ENCODE measurements around the gene PJVK. TPM values are rescaled to one million over a fixed set of nuclear protein-coding genes. Genes with fewer than 3 reads are reported as not detected.
A peak's percentile ranks its signal among the peaks of the same experiment; 100 is the strongest.

The PJVK gene
- total RNA-seq, 2 experiments from 2014 or later: 2.8 to 3.4 TPM

DNA sequence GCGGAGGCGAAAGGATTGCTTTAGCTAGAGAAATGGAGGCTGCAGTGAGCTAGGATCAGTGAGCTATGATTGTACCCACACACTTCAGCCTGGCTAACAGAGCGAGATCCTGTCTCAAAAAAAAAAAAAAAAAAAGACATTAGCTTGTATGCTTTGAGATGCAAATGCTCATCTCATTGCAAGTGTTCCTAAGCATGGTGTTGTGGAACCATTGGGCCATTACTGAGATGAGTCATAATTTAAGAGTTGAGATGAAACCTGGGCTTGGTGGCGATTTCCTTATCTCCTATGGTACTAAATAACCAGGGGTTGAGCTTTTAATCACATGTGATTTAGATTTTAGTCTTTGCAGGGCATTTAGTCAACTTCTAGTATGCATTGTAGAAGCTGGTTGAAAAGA lies 31.3 kb downstream of the PJVK start:
- no peak overlapping the region for H3K27ac Mint-ChIP-seq

DNA sequence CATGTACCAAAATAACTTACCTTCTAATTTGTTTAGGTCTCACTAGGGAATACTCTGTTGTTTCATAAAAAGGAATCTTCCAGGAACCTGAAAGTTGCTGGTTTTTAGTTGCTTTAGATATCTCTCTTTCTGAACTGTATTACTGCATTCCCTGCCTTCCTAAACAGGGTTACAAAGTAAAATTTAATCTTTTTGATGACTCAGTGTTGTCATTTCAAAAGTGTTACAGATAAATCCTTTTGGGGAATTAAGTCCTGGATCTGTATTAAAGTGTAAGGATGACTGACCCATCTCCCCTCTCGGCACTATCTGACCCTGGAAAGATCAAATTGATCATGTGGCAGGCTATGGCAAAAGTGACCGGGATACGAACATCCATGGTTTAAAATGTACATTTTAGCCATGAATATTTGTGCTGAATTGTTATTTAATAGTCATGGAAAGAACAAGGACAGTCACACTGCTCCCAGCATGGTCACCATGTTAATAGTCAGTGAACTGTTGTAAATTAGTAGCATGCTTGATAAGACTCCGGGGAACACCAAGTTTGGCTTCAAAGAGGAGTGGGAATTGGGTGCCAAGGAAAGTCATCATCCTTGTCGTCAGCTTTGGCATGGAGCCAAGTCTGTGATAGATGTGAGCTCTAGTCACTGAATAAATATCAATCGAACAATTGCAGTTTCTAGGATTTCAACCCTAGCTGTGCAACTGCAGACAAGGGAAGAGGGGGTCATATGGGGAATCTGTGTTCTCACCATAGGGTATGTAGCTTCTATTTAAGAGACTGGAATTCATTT lies 33.3 kb downstream of the PJVK start:
- DNase-seq: no peak
- Mint-ChIP-seq H3K27ac (no peak overlapping the region), H3K9me3 (no peaks in the 10 kb centered on the region), H3K27me3 (no peaks in the 10 kb centered on the region), H3K36me3 (peaks cover 17% of the 10 kb centered on the region), H3K4me3 (no peak overlapping the region), H3K4me1 (peaks cover 38% of the 10 kb centered on the region)

More for the DNA sequence above, 31.3 kb downstream of the PJVK start:
- H3K36me3 Mint-ChIP-seq: peaks cover 15% of the 10 kb centered on the region
- H3K9me3 Mint-ChIP-seq: no peaks in the 10 kb centered on the region
- H3K27me3 Mint-ChIP-seq: no peaks in the 10 kb centered on the region
- peaks cover 40% of the 10 kb centered on the region for H3K4me1 Mint-ChIP-seq
- no peak for DNase-seq
- H3K4me3 Mint-ChIP-seq: peak overlapping the region; percentile 87

DNA sequence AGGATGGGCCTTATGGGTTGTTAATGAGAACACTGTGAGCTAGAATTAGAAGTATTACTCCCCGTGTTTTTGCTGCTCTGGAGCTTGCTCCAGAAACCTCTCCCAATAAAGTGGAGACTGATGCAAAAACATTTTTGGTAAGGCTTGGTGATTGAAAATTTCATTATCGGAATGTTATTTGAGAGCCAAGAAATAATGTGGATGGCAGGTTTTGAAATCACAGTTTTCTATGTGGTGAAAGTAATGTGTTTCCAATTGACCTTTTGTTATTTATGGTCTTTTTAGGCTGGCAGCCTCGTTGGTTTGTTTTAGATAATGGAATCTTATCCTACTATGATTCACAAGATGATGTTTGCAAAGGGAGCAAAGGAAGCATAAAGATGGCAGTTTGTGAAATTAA lies 34.2 kb downstream of the PJVK start:
- no peaks in the 10 kb centered on the region for H3K27me3 Mint-ChIP-seq
- H3K27ac Mint-ChIP-seq: no peak overlapping the region
- H3K9me3 Mint-ChIP-seq: no peaks in the 10 kb centered on the region
- no peak for DNase-seq
- no peak overlapping the region for H3K4me3 Mint-ChIP-seq
- H3K4me1 Mint-ChIP-seq: peaks cover 37% of the 10 kb centered on the region
- peaks cover 22% of the 10 kb centered on the region for H3K36me3 Mint-ChIP-seq

DNA sequence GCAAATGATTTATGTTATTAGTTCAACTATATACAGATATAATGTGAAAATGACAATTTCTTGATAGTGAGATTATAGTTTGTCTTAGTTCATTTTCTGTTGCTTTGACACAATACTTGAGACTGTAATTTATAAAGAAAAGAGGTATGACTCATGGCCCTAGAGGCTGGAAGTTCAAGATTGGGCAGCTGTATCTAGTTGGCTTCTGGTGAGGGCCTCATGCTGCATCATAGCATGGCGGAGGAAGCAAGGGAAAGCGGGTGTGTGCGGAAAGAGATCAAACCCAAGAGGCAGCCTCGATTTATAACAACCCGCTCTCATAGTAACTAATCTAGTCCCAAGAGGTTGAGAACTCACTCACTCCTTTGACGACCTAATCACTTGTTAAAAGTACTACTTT lies 40.4 kb downstream of the PJVK start:
- Mint-ChIP-seq H3K27me3 (no peaks in the 10 kb centered on the region), H3K27ac (no peak overlapping the region), H3K4me3 (no peak overlapping the region), H3K4me1 (peaks cover 10% of the 10 kb centered on the region), H3K36me3 (peaks cover 38% of the 10 kb centered on the region), H3K9me3 (no peaks in the 10 kb centered on the region)
- DNase-seq: no peak

DNA sequence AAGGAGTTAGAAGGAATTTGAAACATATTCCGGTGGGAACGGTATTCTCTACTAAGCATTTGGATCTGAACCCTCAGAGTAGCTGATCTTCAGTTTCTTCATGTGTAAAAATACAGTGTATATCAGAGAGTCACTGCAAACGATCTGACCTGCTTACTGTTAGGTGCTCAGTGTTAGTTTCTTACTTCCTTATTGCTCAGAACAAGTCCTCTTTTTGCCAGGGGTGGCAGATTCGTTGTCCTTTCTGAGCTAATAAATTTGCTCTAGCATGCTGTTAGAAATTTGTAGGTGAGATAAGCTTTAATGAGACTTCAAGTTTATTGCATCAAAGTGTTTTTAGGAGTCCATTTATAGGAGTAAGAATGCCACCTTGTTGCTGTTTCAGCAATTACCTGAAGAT lies 44.9 kb downstream of the PJVK start:
- no peak overlapping the region for H3K4me3 Mint-ChIP-seq
- no peaks in the 10 kb centered on the region for H3K9me3 Mint-ChIP-seq
- H3K27ac Mint-ChIP-seq: no peak overlapping the region
- H3K36me3 Mint-ChIP-seq: peaks cover 32% of the 10 kb centered on the region
- H3K4me1 Mint-ChIP-seq: peaks cover 1% of the 10 kb centered on the region
- no peak for DNase-seq
- no peaks in the 10 kb centered on the region for H3K27me3 Mint-ChIP-seq

DNA sequence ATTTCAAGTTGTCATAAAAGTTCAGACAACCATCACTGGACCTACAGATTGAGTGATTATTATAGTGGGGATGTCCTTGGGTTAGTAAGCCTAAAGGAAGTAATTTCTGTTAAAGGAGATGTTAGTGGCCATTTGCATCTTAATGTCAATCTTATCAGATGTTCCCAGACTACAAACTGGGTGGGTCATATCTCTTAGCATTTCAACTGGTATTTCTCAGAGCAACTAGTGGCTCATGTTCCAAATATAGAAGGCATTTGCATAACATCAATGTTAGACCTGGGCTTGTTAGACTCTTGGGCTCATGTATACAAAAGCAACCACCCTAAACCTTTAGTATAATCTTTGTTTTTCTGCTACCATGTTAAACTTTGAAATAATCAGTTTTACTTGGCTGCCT lies 47.0 kb downstream of the PJVK start:
- no peak for DNase-seq
- H3K27me3 Mint-ChIP-seq: no peaks in the 10 kb centered on the region
- H3K36me3 Mint-ChIP-seq: peaks cover 32% of the 10 kb centered on the region
- H3K27ac Mint-ChIP-seq: no peak overlapping the region
- no peak overlapping the region for H3K4me3 Mint-ChIP-seq
- H3K4me1 Mint-ChIP-seq: no peaks in the 10 kb centered on the region
- H3K9me3 Mint-ChIP-seq: no peaks in the 10 kb centered on the region

DNA sequence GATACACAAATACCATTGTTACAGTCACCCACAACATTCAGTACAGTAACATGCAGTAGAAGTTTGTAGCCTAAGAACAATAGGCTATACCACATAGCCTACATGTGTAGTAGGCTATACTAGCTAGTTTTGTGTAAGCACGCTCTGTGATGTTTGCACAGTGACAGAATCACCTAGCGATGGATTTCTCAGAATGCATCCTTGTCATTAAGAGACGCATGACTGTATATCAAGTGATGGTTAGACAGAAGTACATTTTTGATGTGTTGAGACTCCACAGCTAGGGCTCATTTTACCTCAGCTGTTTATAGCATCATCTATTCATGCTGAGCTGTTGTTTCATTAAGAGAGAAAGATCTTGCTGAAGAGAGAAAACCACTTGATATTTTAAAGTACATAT lies 48.5 kb downstream of the PJVK start:
- H3K36me3 Mint-ChIP-seq: peaks cover 24% of the 10 kb centered on the region
- H3K4me3 Mint-ChIP-seq: no peak overlapping the region
- no peaks in the 10 kb centered on the region for H3K9me3 Mint-ChIP-seq

DNA sequence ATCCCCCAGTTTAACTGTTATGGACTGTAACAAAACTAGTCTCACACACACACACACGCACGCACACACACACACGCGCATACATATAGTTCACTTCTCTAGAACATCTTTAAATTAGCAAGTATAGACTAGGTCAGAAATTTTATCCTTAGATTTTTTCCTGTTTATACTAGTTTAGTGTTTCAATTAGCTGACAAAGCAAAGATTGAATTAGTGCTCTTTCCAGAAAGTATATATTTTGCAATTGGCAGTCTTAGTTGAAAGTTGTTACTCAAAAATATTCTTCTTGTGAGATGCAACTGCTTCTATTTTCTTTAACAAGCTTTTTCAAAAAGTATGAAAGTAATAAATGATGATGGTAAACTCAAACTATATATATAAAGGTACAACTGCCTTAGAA lies 51.6 kb downstream of the PJVK start:
- H3K9me3 Mint-ChIP-seq: no peaks in the 10 kb centered on the region
- no peak overlapping the region for H3K4me3 Mint-ChIP-seq
- no peak overlapping the region for H3K27ac Mint-ChIP-seq
- no peaks in the 10 kb centered on the region for H3K27me3 Mint-ChIP-seq
- H3K36me3 Mint-ChIP-seq: peaks cover 13% of the 10 kb centered on the region
- peaks cover under 1% of the 10 kb centered on the region for H3K4me1 Mint-ChIP-seq
- no peak for DNase-seq

More for the DNA sequence above, 48.5 kb downstream of the PJVK start:
- no peak overlapping the region for H3K27ac Mint-ChIP-seq
- DNase-seq: no peak
- H3K27me3 Mint-ChIP-seq: no peaks in the 10 kb centered on the region
- H3K4me1 Mint-ChIP-seq: no peaks in the 10 kb centered on the region

DNA sequence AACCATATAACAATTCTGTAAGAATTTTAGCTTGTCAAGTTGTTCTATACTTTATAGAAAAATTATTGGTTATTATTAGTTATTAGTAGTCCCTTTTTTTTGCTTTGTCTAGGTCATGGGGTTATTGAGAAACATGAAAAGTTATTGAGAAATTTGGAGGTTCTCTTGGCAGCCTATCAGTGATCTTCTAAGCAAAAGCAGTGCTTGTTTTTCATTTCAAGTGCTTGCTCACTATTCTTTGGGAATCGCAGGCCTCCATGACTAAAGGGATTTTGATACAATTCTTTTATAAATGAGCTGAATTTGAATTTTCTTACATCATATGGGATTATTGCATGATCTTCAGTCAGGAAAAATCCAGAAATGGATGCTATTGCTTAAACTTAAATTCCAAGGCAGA lies 54.9 kb downstream of the PJVK start:
- Mint-ChIP-seq H3K27ac (no peak overlapping the region), H3K4me3 (no peak overlapping the region), H3K9me3 (no peaks in the 10 kb centered on the region), H3K36me3 (peaks cover 7% of the 10 kb centered on the region), H3K27me3 (no peaks in the 10 kb centered on the region), H3K4me1 (peaks cover 2% of the 10 kb centered on the region)
- DNase-seq: no peak

DNA sequence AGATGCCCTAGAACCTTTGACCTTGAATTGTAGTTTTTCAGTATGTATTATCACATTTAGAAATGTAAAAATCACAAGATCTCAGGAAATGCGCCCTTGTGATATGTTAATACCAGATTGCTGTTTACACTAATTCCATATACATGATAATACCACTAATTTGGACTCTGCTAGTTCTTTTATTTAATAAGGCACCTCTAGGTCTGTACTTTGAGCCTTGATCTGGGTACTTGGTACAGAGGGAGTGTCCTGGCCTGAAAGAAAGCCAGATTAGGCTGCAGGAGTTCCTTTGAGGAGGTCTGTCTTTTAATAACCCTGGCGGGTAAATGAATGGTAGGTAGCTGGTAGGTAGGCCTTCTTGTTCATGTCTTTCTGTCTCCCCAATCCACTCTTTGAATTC lies 55.3 kb downstream of the PJVK start:
- H3K4me3 Mint-ChIP-seq: no peak overlapping the region
- peaks cover 7% of the 10 kb centered on the region for H3K36me3 Mint-ChIP-seq
- no peaks in the 10 kb centered on the region for H3K27me3 Mint-ChIP-seq
- H3K4me1 Mint-ChIP-seq: peaks cover 2% of the 10 kb centered on the region
- H3K9me3 Mint-ChIP-seq: no peaks in the 10 kb centered on the region
- no peak for DNase-seq
- no peak overlapping the region for H3K27ac Mint-ChIP-seq

DNA sequence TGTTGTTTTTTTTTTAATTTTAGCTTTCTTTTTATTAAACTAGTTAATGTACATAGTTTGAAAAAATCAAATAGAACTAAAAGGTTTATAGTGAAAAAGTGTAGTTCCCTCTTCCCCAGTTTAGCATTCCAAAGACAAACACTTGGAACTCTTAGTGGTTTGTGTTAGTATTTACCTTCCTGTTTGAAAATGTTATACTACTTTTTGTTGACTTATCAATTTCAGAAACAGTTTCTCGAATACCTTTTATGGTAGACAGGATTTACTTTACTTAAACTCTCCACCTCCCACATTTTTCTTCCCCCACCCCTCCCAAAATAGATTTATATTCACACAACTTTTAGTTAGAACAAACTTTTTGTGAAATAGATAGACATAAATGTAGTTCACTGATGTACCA lies 55.8 kb downstream of the PJVK start:
- Mint-ChIP-seq H3K27me3 (no peaks in the 10 kb centered on the region), H3K9me3 (no peaks in the 10 kb centered on the region)

DNA sequence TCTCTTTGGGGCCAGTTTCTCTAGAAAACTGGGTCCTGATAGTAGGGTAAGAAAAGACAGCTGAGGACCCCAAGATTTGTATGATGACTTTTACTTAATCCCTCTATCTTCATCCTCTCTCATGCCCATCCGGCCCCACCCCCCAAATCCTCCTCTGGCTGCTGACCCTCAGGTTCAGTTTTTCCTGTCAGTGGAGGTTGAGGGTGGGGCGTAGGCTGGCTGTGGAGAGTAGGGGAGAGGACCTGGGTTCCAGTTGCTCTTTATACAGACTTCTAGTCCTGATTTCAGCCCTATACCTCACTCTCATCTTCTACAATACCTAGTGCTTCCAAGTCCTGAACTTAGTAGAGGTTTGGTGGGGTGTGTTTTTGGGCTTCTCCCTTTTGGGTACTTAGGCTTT lies 57.5 kb downstream of the PJVK start:
- H3K4me3 Mint-ChIP-seq: no peak overlapping the region
- DNase-seq: no peak
- H3K4me1 Mint-ChIP-seq: peaks cover 8% of the 10 kb centered on the region
- H3K27me3 Mint-ChIP-seq: no peaks in the 10 kb centered on the region
- peaks cover 10% of the 10 kb centered on the region for H3K36me3 Mint-ChIP-seq
- no peak overlapping the region for H3K27ac Mint-ChIP-seq
- H3K9me3 Mint-ChIP-seq: no peaks in the 10 kb centered on the region

More for the DNA sequence above, 55.8 kb downstream of the PJVK start:
- Mint-ChIP-seq H3K4me3 (no peak overlapping the region), H3K27ac (no peak overlapping the region), H3K4me1 (peaks cover 2% of the 10 kb centered on the region), H3K36me3 (peaks cover 8% of the 10 kb centered on the region)
- DNase-seq: no peak

DNA sequence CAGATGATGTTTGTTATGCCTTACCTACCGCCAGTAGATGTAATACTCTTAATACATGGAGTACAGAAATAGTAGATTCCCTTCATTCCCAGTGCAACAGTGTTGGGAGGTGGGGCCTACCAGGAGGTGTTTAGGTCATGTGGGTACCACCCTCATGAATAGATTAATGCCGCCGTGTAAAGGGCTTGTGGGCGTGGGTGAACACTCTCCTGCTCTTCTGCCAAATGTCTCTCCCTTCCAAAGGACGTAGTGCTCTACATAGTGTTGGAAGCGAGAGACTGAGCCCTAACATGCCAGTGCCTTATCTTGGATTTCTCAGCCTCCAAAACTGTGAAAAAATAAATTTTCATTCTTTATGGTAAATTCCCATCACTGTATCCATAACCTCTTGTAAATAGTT lies 59.2 kb downstream of the PJVK start:
- no peak for DNase-seq
- H3K9me3 Mint-ChIP-seq: no peaks in the 10 kb centered on the region
- H3K27ac Mint-ChIP-seq: no peak overlapping the region
- no peak overlapping the region for H3K4me3 Mint-ChIP-seq
- H3K4me1 Mint-ChIP-seq: peaks cover 21% of the 10 kb centered on the region
- H3K36me3 Mint-ChIP-seq: peaks cover 19% of the 10 kb centered on the region
- H3K27me3 Mint-ChIP-seq: no peaks in the 10 kb centered on the region

Data from activated naive CD8-positive, alpha-beta T cell treated with anti-CD3 and anti-CD28 coated beads for 36 hours (primary cell).